Measurements from ENCODE around the gene MAST1. TPM values are rescaled to one million over a fixed set of nuclear protein-coding genes. Genes with fewer than 3 reads are reported as not detected.

MAST1 gene
- total RNA-seq, 4 donors from 2014 or later: 0.64 to 2.4 (median 0.82) TPM; not detected in 1

DNA sequence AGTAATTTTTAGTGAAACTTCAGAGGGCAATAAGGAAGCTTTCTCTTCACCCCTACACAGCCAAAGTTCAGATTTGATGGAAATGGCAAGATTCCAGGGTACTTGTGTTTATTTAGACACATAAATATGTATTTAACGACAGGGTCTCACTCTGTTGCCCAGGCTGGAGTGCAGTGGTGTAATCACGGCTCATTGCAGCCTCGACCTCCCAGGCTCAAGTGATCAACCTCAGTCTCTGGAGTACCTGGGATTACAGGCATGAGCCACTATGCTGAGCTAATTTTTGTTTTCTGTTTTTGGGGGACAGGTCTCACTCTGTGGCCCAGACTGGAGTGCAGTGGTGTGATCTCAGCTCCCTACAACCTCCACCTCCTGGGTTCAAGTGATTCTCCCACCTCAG is 82.7 kb downstream of the MAST1 start:
- Histone ChIP-seq H3K27ac (peak overlapping the region in 1 of 4 donors; percentile 6), H3K9me3 (no peaks in the 10 kb centered on the region), H3K4me1 (peaks cover 0 to 8% (median 7%) of the 10 kb centered on the region in 4 donors), H3K27me3 (no peaks in the 10 kb centered on the region), H3K36me3 (peaks cover 0 to 33% (median 18%) of the 10 kb centered on the region in 4 donors), H3K4me3 (no peak overlapping the region)
- in situ Hi-C loops (cut with MboI; ENCODE audit: low pct_ligation_motif_present in 1 of 4, low pct_unique_long_range_greater_than_20kb in 1 of 4, low sequenced_read_pairs in 3 of 4) (no loop called here), intact Hi-C loops (cut with DNase I; ENCODE audit: low total_unique reads) (no loop called here)
- no peak for TF ChIP-seq POLR2AphosphoS5 (IDR thresholded peaks at IDR 0.05)
- TF ChIP-seq, protein P1, sequence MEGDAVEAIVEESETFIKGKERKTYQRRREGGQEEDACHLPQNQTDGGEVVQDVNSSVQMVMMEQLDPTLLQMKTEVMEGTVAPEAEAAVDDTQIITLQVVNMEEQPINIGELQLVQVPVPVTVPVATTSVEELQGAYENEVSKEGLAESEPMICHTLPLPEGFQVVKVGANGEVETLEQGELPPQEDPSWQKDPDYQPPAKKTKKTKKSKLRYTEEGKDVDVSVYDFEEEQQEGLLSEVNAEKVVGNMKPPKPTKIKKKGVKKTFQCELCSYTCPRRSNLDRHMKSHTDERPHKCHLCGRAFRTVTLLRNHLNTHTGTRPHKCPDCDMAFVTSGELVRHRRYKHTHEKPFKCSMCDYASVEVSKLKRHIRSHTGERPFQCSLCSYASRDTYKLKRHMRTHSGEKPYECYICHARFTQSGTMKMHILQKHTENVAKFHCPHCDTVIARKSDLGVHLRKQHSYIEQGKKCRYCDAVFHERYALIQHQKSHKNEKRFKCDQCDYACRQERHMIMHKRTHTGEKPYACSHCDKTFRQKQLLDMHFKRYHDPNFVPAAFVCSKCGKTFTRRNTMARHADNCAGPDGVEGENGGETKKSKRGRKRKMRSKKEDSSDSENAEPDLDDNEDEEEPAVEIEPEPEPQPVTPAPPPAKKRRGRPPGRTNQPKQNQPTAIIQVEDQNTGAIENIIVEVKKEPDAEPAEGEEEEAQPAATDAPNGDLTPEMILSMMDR (IDR thresholded peaks at IDR 0.05): no peak
- TF ChIP-seq EP300 (IDR thresholded peaks at IDR 0.05; ENCODE audit: low read depth): no peak
- TF ChIP-seq POLR2A (IDR thresholded peaks at IDR 0.05): no peak
- 25% methylated on average over 3 of the region's 3 CpGs; no CpG with 5 or more reads in 1 of the 2 donors for WGBS, 2 donors (ENCODE audit: low coverage in 1 of 2)
- DNase-seq: no peak

DNA sequence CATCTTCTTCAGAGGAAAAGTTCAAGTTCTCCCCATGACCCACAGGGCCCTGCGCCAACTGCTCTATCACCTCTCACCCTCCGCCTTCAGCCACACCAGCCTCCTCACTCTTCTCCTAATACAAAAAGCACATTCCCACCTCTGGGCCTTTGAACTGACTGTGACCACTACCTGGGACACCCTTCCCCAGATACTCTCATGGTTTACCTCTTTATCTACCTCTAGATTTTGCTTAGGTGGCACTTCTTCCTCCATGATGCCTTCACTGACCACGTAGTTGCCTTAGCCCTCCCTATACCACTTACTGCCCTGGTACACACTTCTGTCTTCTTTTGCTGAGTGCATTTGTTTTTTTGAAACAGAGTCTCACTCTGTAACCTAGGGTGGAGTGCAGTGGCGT is 84.6 kb downstream of the MAST1 start:
- Histone ChIP-seq H3K27me3 (no peaks in the 10 kb centered on the region), H3K36me3 (peaks cover 0 to 47% (median 23%) of the 10 kb centered on the region in 4 donors), H3K9me3 (no peaks in the 10 kb centered on the region), H3K27ac (no peak overlapping the region), H3K4me3 (no peak overlapping the region), H3K4me1 (peaks cover 0 to 8% (median 7%) of the 10 kb centered on the region in 4 donors)
- no peak for TF ChIP-seq POLR2A (IDR thresholded peaks at IDR 0.05)
- no peak for TF ChIP-seq EP300 (IDR thresholded peaks at IDR 0.05; ENCODE audit: low read depth)
- TF ChIP-seq, protein P1 (IDR thresholded peaks at IDR 0.05): no peak
- TF ChIP-seq POLR2AphosphoS5 (IDR thresholded peaks at IDR 0.05): no peak
- in situ Hi-C loops (cut with MboI; ENCODE audit: low pct_ligation_motif_present in 1 of 4, low pct_unique_long_range_greater_than_20kb in 1 of 4, low sequenced_read_pairs in 3 of 4) (no loop called here), intact Hi-C loops (cut with DNase I; ENCODE audit: low total_unique reads) (no loop called here)
- no peak for DNase-seq
- WGBS, 2 donors (ENCODE audit: low coverage in 1 of 2): 96% methylated on average over 3 to 4 of the region's 4 CpGs

Small RNAs within 50 kb of the gene (small RNA-seq; reads per million reads assigned to genes)
- gene MIR5695: 0 to 0.42 (median 0.14) reads per million in 4 donors
- 0 reads per million in 4 donors for gene MIR6794

Other genes with a start within 250 kb of the MAST1 start
- 10 to 100 TPM in 2 of 4 donors, 1 to 10 TPM in 2; 6.7 to 54.9 (median 10.8) TPM for gene ZNF490, start 227.7 kb upstream of the MAST1 start, total RNA-seq
- gene ZNF791, start 227.6 kb upstream of the MAST1 start, total RNA-seq: 10 to 100 TPM; 17.5 to 83.0 (median 24.9) TPM
- 100 to 1,000 TPM in 1 of 4 donors, 10 to 100 TPM in 3; 52.4 to 272 (median 70.1) TPM for gene MAN2B1, start 171.8 kb upstream of the MAST1 start, total RNA-seq
- gene WDR83, start 171.7 kb upstream of the MAST1 start, total RNA-seq: 10 to 100 TPM in 1 of 4 donors, 1 to 10 TPM in 2, not detected in 1; 7.6 to 36.3 (median 9.4) TPM
- 100 to 1,000 TPM; 117 to 139 (median 128) TPM for gene DHPS, start 156.6 kb upstream of the MAST1 start, total RNA-seq
- not detected for gene GNG14, start 150.5 kb upstream of the MAST1 start, total RNA-seq
- 1 to 10 TPM; 3.2 to 8.1 (median 4.9) TPM for gene FBXW9, start 141.9 kb upstream of the MAST1 start, total RNA-seq
- gene TNPO2, start 114.6 kb upstream of the MAST1 start, total RNA-seq: 100 to 1,000 TPM in 1 of 4 donors, 10 to 100 TPM in 3; 39.2 to 128 (median 62.7) TPM
- 100 to 1,000 TPM; 295 to 760 (median 327) TPM for gene TRIR, start 103.8 kb upstream of the MAST1 start, total RNA-seq
- 10 to 100 TPM; 18.3 to 75.2 (median 43.6) TPM for gene GET3, start 101.0 kb upstream of the MAST1 start, total RNA-seq
- gene BEST2, start 86.7 kb upstream of the MAST1 start, total RNA-seq: 100 to 1,000 TPM; 121 to 325 (median 141) TPM
- 100 to 1,000 TPM; 138 to 387 (median 215) TPM for gene HOOK2, start 63.0 kb upstream of the MAST1 start, total RNA-seq
- 100 to 1,000 TPM; 386 to 857 (median 664) TPM for gene JUNB, start 47.0 kb upstream of the MAST1 start, total RNA-seq
- 100 to 1,000 TPM; 172 to 357 (median 198) TPM for gene PRDX2, start 36.7 kb upstream of the MAST1 start, total RNA-seq
- gene THSD8, start 36.4 kb upstream of the MAST1 start, total RNA-seq: 1 to 10 TPM in 1 of 4 donors, not detected in 3; 1.6 TPM
- 10 to 100 TPM in 1 of 4 donors, 1 to 10 TPM in 2, not detected in 1; 2.7 to 17.5 (median 4.0) TPM for gene RNASEH2A, start 31.9 kb upstream of the MAST1 start, total RNA-seq
- not detected for gene RTBDN, start 3.9 kb upstream of the MAST1 start, total RNA-seq
- 10 to 100 TPM; 24.6 to 34.4 (median 34.4) TPM for gene DNASE2, start 42.9 kb downstream of the MAST1 start, total RNA-seq
- gene KLF1, start 48.7 kb downstream of the MAST1 start, total RNA-seq: under 1 TPM in 1 of 4 donors, not detected in 3; 0.32 TPM
- gene GCDH, start 52.6 kb downstream of the MAST1 start, total RNA-seq: 10 to 100 TPM in 3 of 4 donors, 1 to 10 TPM in 1; 1.9 to 43.4 (median 33.2) TPM
- gene SYCE2, start 80.8 kb downstream of the MAST1 start, total RNA-seq: under 1 TPM in 1 of 4 donors, not detected in 3; 0.68 TPM
- gene FARSA, start 95.2 kb downstream of the MAST1 start, total RNA-seq: 10 to 100 TPM; 18.0 to 40.8 (median 32.6) TPM
- gene CALR, start 100.1 kb downstream of the MAST1 start, total RNA-seq: 100 to 1,000 TPM; 181 to 444 (median 317) TPM
- 10 to 100 TPM; 57.9 to 87.9 (median 75.9) TPM for gene RAD23A, start 107.3 kb downstream of the MAST1 start, total RNA-seq
- gene GADD45GIP1, start 118.7 kb downstream of the MAST1 start, total RNA-seq: 10 to 100 TPM; 28.6 to 55.0 (median 33.6) TPM
- gene DAND5, start 131.1 kb downstream of the MAST1 start, total RNA-seq: under 1 TPM in 2 of 4 donors, not detected in 2; 0.27 to 0.32 TPM
- gene NFIX, start 157.0 kb downstream of the MAST1 start, total RNA-seq: 10 to 100 TPM; 25.4 to 53.1 (median 29.3) TPM